GM12801 (cell line): ENCODE results near the gene STK11IP.

Source experiments
- TF ChIP-seq, protein P1 (sequence below): IDR thresholded peaks from one replicate; pipeline ENCODE4 v1.5.1; 2011; ENCODE audit warnings: control low read depth; ENCODE audit not compliant: insufficient read length; ENCODE audit errors: extremely low read depth

Gene STK11IP

DNA sequence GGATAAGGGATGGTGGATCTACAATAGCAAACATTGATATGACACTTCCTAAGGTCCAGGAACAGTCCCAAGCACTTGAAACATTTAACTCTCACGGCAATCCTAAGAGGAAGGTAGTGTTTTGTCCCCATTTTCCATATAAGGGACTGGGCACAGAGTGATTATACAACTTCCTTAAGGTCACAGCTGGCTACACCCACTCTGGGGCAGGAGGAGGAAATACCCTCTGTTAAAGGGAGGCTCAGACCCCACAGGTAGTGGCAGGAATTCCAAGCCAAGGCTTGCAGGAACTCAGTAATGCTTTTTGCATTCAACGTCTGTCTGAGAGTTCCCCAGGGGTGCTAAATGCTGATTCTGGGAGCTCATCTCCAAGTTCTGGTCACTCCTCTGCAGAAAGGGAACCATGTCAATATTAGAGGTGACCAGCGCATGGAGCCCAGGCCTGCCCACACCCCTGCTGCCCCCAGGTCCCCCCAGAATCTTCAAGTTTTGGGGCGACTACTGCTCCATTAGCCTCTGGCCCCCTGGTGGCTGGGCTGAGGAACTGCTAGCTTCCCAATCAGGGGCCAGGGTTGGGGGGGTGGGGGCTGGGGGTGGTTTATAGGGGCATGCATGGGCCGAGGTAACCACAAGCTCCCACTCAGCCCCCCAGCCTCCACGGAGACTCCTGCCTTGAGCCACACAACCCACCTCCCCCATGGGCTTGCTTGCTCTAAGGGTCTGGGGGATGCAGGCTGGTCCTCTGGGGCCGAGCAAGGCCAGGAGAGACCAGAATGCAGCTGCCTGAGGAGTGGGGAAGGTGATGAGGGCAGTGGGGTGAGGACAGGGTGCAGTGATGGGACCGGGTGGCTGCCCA is 37.4 kb upstream of the STK11IP start:
- TF ChIP-seq, protein P1, sequence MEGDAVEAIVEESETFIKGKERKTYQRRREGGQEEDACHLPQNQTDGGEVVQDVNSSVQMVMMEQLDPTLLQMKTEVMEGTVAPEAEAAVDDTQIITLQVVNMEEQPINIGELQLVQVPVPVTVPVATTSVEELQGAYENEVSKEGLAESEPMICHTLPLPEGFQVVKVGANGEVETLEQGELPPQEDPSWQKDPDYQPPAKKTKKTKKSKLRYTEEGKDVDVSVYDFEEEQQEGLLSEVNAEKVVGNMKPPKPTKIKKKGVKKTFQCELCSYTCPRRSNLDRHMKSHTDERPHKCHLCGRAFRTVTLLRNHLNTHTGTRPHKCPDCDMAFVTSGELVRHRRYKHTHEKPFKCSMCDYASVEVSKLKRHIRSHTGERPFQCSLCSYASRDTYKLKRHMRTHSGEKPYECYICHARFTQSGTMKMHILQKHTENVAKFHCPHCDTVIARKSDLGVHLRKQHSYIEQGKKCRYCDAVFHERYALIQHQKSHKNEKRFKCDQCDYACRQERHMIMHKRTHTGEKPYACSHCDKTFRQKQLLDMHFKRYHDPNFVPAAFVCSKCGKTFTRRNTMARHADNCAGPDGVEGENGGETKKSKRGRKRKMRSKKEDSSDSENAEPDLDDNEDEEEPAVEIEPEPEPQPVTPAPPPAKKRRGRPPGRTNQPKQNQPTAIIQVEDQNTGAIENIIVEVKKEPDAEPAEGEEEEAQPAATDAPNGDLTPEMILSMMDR = no peak

- TF ChIP-seq, protein P1 = no peak
Observed at GRCh38 chr2:219560893-219561178, 36.8 kb upstream of the STK11IP start.

DNA sequence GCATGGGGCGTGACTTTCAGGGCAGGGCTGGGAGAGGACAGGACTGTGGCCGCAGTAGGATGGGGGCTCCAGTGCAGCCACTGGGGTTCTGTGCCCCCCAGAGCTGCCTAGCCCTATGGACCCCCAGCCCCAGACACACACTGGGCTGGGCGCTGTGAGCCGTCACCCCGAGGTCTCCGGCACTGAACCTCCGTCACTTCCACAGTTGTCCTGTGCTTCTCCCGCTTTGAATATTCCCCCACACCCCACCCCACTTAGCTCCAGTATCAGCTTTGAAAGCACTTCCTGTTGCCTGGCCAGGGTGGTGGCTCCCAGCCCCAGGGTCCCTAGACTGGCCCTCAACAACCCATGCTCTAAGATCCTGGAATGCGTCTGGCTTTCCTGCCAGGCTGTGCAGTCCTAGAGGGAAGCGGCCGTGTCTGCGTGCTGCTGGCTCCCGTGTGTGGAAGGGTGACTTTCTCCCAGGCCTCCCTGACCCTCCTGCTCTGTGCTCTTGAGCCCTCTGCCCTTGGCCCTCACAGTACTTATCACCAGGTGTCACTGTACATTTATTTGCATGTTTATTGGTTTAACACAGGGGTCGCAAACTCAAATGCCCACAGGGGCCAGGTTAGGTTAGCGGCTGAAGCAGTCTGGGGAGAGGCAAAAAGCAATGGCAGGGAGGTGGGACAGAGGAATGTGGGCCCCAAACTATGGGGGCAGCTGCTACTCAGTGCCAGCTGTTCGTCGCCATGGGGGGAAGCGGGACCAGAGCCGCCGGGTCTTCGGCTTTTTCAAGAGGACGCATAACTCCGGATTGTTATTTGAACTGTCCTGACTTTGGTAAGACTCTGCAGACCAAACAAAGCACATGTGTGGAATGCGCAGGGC is 36.2 kb upstream of the STK11IP start:
- TF ChIP-seq, protein P1 = no peak

DNA sequence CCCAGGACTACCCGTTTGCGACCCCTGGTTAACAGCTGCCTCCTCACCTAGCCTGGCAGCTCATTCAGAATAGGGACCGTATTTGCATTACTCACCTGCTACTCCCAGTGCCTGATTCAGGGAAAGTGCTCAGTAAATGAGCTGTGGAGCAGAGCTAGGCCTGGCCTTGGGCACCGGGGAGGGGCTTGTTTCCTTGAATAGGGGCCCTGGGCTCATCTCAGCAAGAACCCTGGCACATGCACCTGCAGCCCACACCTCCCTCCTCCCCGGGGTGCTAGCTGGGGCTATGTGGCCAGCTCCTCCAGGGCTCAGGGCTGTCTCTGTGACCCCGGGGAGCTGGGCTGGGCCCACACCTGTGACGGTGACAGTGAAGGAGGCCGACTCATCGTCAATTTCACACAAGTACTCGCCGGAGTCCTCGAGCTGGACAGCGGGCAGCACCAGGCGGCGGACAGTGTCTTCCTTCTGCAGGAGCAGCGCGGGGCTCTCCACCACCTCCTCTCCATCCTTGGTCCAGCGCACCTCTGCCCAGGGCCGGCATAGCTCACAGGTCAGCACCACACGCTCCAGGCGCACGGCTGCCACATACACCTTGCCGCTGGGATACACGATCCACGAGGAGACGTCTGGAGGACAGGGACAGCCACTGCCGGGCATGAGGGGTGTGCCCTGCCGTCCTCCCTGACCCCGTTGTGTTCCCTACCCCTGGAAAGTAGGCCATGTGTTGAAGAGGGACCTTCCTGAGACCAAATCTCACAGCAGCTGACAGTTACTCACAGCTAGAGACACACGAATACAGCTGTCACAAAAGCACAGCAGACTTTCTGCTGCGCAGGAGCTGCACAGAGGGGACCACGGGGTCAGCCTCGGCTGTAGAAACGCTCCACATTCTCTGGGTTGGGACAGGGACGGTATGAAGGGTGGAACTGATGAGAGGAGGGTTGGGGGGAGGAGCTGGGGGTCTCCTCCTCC is 35.3 kb upstream of the STK11IP start:
- TF ChIP-seq, protein P1 = no peak

- TF ChIP-seq, protein P1 = no peak
Observed at GRCh38 chr2:219563271-219563928, 34.3 kb upstream of the STK11IP start.

DNA sequence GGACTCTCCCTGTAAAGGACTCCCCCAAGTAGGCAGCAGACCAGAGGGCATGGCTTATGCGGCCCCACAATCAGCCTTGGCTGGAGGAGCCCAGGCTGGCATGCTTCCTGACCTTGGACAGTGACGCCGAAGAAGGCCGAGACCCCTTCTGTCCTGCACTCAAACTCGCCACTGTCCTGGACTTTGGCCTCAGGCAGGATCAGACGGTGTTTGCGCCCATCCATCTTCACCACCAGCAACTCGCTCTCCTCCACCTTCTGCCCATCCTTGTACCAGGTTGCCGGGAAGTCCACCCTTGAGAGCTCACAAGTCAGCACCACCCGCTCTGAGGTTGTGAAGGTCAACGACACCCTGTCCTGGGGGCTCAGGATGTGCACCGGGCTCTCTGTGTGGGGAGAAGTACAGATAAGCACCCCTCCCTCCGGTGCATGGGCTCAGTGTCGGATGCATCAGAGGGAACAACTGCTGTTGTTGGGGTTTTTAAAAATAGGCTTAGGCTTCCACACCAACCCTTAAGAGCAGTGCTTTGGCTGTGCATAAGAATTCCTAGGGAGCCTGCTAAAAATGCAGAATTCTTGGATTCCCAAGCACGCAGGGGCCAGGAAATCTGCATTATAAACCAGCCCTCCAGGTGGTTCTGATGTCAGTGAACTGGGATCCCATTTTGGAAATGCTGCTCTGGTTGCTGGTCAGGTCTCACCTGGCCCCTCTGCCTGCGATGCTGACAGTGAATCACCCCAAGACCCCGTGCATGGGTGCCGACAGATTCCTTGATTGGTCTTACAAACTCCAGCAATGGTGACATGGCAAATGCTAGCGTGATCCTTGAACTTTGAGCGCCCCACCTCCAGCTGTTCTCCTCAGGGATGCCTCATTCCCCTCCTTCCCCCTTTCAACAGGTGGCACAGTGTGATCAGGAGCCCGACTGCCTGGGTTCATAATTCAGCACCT is 32.3 kb upstream of the STK11IP start:
- TF ChIP-seq, protein P1 = no peak
